D721Med (cell line): Measurements from ENCODE around the gene NANOS3.
A peak's percentile ranks its signal among the peaks of the same experiment; 100 is the strongest.

Experiments used
- DNase-seq: peaks from one replicate; pipeline ENCODE4 v3.0.0; 2011; ENCODE audit warnings: low spot score; ENCODE audit not compliant: insufficient read length
- FAIRE-seq: peaks from 2 replicates; lab custom pipeline; 2011; peaks lifted over from hg19 to GRCh38; lab: Jason Lieb, UNC
- CTCF ChIP-seq: IDR thresholded peaks from 2 replicates; pipeline ENCODE4 v1.5.1; 2012; ENCODE audit warnings: mild to moderate bottlenecking, control low read depth; ENCODE audit not compliant: insufficient read depth; ENCODE audit errors: missing control alignments

The NANOS3 gene

GRCh38 chr19:13856497-13856896 lies 20.4 kb upstream of the NANOS3 start:
- no peak for DNase-seq
- TF ChIP-seq CTCF: no peak
- FAIRE-seq: no peak

GRCh38 chr19:13859361-13859880 lies 17.5 kb upstream of the NANOS3 start:
- no peak for TF ChIP-seq CTCF
- DNase-seq: no peak
- FAIRE-seq: no peak

- DNase-seq: no peak
- FAIRE-seq: no peak
- TF ChIP-seq CTCF: no peak
These were observed 16.1 kb upstream of the NANOS3 start for GRCh38 chr19:13860679-13861391.

- FAIRE-seq (no peak), DNase-seq (no peak)
- no peak for TF ChIP-seq CTCF
These were observed 15.6 kb upstream of the NANOS3 start for GRCh38 chr19:13861392-13861713.

- peak; percentile 83 for TF ChIP-seq CTCF
- no peak for FAIRE-seq
- peak; percentile 93 for DNase-seq
These were observed 15.0 kb upstream of the NANOS3 start for GRCh38 chr19:13861714-13862531.

GRCh38 chr19:13864046-13864666 lies 12.8 kb upstream of the NANOS3 start:
- DNase-seq (no peak), FAIRE-seq (no peak)
- TF ChIP-seq CTCF: no peak
